Right lobe of liver (tissue), 6 donors: ENCODE data around the gene CHIT1. TPM values are rescaled to one million over a fixed set of nuclear protein-coding genes. Genes with fewer than 3 reads are reported as not detected.

ENCODE experiments used
- ATAC-seq, 4 donors: fragments of 200-7000 bp; cut with Tn5 transposase; one replicate each; pipeline ENCODE4 v1.9.1; 2020; ENCODE audit warnings: mild to moderate bottlenecking in 4 of 4, moderate library complexity in 4 of 4
- DNase-seq, 3 donors: peaks; one replicate each; pipeline ENCODE4 v3.0.0-alpha.2; 2020
- H3K27ac ChIP-seq, 3 donors: fragments of 200-600 bp; one replicate each; pipeline ENCODE4 v1.8.0; 2022
- H3K27me3 ChIP-seq, 2 donors: fragments of 200-600 bp; one replicate each; pipeline ENCODE4 v1.8.0; 2022
- H3K36me3 ChIP-seq, 4 donors: fragments of 200-600 bp; sonication (generic) in 1 of 4; one replicate each; pipeline versions ENCODE4 v1.5.1 to v1.8.0; 2017 to 2022; ENCODE audit warnings: control low read depth in 1 of 4
- H3K4me1 ChIP-seq, 4 donors: fragments of 200-600 bp; sonication (generic) in 1 of 4; one replicate each; pipeline versions ENCODE4 v1.5.1 to v1.8.0; 2017 to 2022; ENCODE audit warnings: control low read depth in 1 of 4
- H3K4me3 ChIP-seq, 3 donors: fragments of 200-600 bp; one replicate each; pipeline ENCODE4 v1.8.0; 2022
- H3K9me3 ChIP-seq, 4 donors: fragments of 200-600 bp; sonication (generic) in 1 of 4; one replicate each; pipeline versions ENCODE4 v1.5.1 to v1.8.0; 2017 to 2022; ENCODE audit warnings: control low read depth in 1 of 4
- POLR2A ChIP-seq: fragments of 450-650 bp; IDR thresholded peaks from one replicate; pipeline ENCODE4 v1.6.1; 2017; ENCODE audit warnings: antibody characterized with exemption, mild to moderate bottlenecking
- WGBS: methylation state at CpG from one replicate; pipeline ENCODE4 v1.1.6; 2018; ENCODE audit warnings: low coverage, low lambda C conversion rate; ENCODE audit not compliant: insufficient coverage; ENCODE audit errors: missing lambda C conversion rate; 5-methylcytosine and 5-hydroxymethylcytosine counted together
- intact Hi-C, 2 donors: fragments of 100-400 bp; cut with DNase I; formaldehyde crosslinking; loops; one replicate each; pipeline versions ENCODE4 v1.11.2 to v1.14.1; 2022
- total RNA-seq, 6 experiments: library from RNA; depleted of rRNA in 2 of 6; stranded (reverse); fragments of >200 nt in 2 of 6; fragmentation: NEBNext Ultra II Directional in 3 of 6; extraction: Animal tissue kit (Norgen Biotek cat#: 25700) in 3 of 6; gene quantifications; one replicate each; pipeline versions ENCODE4 v1.1.0 to v1.2.4, GENCODE V29; 2016 to 2023
- TF ChIP-seq, protein P1 (sequence below), 4 donors: fragments of 200-600 bp in 3 of 4; fragments of 450-650 bp in 1 of 4; IDR thresholded peaks; one replicate each; pipeline versions ENCODE4 v1.5.1 to v1.8.0; 2016 to 2022; ENCODE audit warnings: antibody characterized with exemption in 4 of 4, mild to moderate bottlenecking in 2 of 4
- donor health status: DM: no; HTN: yes; CAD: no.
- donor health status: DM: no; HTN: no; CAD: no.
- donor health status: DM: no; HTN: no; CAD: no.
- donor health status: DM: no; HTN: yes; CAD: no.
- donor health status: DM: no; HTN: yes; CAD: no.

Gene CHIT1
- total RNA-seq, 6 experiments from 2014 or later = 0.46 to 0.61 (median 0.46) TPM; not detected in 3

DNA sequence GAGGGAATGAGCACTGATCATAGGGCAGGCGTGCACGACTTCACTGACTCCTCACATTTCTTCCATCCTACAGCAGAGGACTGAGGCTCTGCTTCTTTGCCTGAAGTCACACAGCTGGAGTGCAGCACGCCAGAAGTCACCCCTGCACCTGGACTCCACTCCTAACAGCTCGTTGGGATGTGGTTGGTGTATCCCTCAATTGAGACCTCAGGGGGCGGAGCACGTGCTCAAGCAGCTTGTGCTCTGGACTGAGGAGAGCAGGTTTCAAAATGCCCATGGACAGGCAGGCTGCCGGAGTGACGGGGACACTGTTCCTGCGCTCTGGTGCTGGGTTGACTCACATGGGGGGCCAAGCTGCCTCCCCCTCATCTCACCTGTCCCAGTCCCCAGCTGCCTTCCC is 13.9 kb downstream of the CHIT1 start:
- no peak overlapping the region for H3K4me3 ChIP-seq
- 58% methylated on average over 4 of the region's 9 CpGs for WGBS
- peaks cover 0 to 6% (median 2%) of the 10 kb centered on the region in 4 donors for H3K4me1 ChIP-seq
- DNase-seq (no peak), ATAC-seq (peak in 1 of 4 donors; percentile 5)
- TF ChIP-seq POLR2A = no peak
- TF ChIP-seq, protein P1, sequence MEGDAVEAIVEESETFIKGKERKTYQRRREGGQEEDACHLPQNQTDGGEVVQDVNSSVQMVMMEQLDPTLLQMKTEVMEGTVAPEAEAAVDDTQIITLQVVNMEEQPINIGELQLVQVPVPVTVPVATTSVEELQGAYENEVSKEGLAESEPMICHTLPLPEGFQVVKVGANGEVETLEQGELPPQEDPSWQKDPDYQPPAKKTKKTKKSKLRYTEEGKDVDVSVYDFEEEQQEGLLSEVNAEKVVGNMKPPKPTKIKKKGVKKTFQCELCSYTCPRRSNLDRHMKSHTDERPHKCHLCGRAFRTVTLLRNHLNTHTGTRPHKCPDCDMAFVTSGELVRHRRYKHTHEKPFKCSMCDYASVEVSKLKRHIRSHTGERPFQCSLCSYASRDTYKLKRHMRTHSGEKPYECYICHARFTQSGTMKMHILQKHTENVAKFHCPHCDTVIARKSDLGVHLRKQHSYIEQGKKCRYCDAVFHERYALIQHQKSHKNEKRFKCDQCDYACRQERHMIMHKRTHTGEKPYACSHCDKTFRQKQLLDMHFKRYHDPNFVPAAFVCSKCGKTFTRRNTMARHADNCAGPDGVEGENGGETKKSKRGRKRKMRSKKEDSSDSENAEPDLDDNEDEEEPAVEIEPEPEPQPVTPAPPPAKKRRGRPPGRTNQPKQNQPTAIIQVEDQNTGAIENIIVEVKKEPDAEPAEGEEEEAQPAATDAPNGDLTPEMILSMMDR (IDR thresholded peaks at IDR 0.05) = no peak
- no peak overlapping the region for H3K27ac ChIP-seq
- H3K27me3 ChIP-seq = no peaks in the 10 kb centered on the region
- intact Hi-C loops = loop anchor here (5.0 kb wide), 4 partner anchors 48 to 178 kb away; no protein-coding TSS in a partner anchor
- H3K9me3 ChIP-seq = no peaks in the 10 kb centered on the region
- H3K36me3 ChIP-seq = no peaks in the 10 kb centered on the region

DNA sequence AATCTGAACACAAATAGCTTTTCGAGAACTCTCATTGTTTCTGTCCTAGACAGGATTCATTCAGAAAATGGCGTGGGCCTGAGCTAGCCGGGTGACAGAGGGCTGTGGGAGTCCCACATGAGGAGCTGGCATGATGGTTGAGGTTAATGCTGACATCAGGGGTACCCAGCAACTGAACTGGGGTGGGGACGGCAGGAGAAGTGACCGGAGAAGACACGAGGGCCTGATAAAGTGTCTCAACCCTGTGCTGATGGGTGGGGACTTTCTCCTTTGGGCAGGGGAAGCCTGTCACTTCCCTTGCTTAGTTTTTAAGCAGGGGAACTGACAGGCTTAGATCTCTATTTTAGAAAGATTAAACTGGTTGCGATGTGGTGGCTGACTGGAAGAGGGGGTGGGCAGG is 14.6 kb downstream of the CHIT1 start:
- WGBS = 64% methylated on average over 7 of the region's 7 CpGs
- Histone ChIP-seq H3K27me3 (no peaks in the 10 kb centered on the region), H3K4me1 (peaks cover 0 to 6% (median 2%) of the 10 kb centered on the region in 4 donors), H3K27ac (no peak overlapping the region), H3K9me3 (no peaks in the 10 kb centered on the region), H3K36me3 (no peaks in the 10 kb centered on the region), H3K4me3 (no peak overlapping the region)
- intact Hi-C loops = loop anchor here (5.0 kb wide), 4 partner anchors 48 to 178 kb away; no protein-coding TSS in a partner anchor
- DNase-seq (no peak), ATAC-seq (peak in 1 of 4 donors; percentile 29)
- TF ChIP-seq, protein P1 (IDR thresholded peaks at IDR 0.05) = no peak
- no peak for TF ChIP-seq POLR2A

DNA sequence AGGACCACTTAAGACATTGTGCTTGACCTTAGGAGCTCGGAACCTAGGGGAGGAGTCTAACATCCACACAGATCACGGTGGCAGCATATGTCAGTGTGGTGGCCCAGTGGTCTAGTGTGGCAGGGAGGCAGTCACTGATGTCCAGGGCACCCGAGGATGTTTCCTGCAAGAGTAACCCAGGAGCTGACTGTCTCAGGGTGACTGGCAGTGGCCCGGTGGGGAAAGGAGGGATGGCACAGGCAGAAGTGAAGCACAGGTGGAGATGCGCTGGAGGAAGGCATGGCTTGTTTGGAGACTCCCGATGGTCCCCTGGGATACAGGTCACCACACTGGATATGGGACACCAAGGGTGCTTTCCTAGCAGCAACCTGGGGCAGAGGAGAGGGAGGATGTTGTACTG is 16.3 kb downstream of the CHIT1 start:
- peak in 1 of 3 donors; percentile 36 for DNase-seq
- H3K27me3 ChIP-seq = no peaks in the 10 kb centered on the region
- H3K27ac ChIP-seq = no peak overlapping the region
- ATAC-seq = no peak
- intact Hi-C loops = no loop called here
- H3K36me3 ChIP-seq = no peaks in the 10 kb centered on the region
- WGBS = 52% methylated on average over 3 of the region's 6 CpGs
- TF ChIP-seq, protein P1 (IDR thresholded peaks at IDR 0.05) = no peak
- no peak for TF ChIP-seq POLR2A
- H3K4me3 ChIP-seq = no peak overlapping the region
- no peaks in the 10 kb centered on the region for H3K9me3 ChIP-seq
- peaks cover 0 to 6% (median 2%) of the 10 kb centered on the region in 4 donors for H3K4me1 ChIP-seq

DNA sequence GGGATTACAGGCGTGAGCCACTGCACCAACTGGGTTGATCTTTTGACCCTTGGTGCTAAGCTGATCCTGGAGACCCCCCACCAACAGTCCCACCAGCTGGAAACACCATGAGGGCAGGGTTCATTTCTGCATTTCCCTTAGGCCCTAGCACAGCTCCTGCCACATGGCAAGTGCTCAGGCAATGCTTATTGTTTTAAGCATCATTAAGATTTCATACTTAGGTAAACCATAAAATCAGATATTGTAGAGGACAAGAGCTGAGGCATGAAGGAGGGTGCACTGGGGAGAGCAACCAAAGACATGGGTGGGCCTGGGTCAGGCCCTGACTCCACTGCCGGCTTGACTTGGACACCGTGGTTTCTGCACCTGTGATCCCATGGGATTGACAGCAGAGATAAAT is 17.7 kb downstream of the CHIT1 start:
- Histone ChIP-seq H3K27me3 (no peaks in the 10 kb centered on the region), H3K27ac (no peak overlapping the region), H3K4me3 (no peak overlapping the region), H3K9me3 (no peaks in the 10 kb centered on the region), H3K4me1 (peaks cover 0 to 6% (median 2%) of the 10 kb centered on the region in 4 donors), H3K36me3 (no peaks in the 10 kb centered on the region)
- WGBS = no CpG with 5 or more reads among the region's 3 CpGs
- ATAC-seq (no peak), DNase-seq (no peak)
- TF ChIP-seq, protein P1 (IDR thresholded peaks at IDR 0.05) = no peak
- no peak for TF ChIP-seq POLR2A
- intact Hi-C loops = no loop called here

DNA sequence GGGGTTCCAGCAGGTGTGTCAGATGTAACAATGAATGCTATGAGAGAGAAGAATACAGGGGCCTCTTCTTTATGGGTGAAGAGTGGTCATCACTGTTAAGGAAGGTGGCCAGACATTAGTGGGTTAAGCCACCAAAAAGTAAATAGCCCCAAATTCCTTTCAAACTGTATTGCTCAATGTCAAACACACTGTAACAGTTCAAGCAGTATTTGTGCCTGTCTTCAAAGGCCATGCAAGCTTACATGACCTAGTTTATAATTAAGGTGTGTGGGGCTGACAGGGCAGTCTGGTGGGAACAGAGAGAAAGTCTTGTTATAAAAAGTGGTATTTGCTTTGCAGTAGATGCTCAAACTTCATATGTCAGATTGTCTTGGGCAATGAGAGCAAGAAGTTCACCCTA is 18.5 kb downstream of the CHIT1 start:
- H3K4me3 ChIP-seq = no peak overlapping the region
- H3K9me3 ChIP-seq = no peaks in the 10 kb centered on the region
- no peak for DNase-seq
- no peak overlapping the region for H3K27ac ChIP-seq
- no peaks in the 10 kb centered on the region for H3K27me3 ChIP-seq
- ATAC-seq = peak in 3 of 4 donors; percentile 69 to 70 (median 69)
- intact Hi-C loops = no loop called here
- TF ChIP-seq, protein P1 (IDR thresholded peaks at IDR 0.05) = no peak
- no peak for TF ChIP-seq POLR2A
- H3K4me1 ChIP-seq = peaks cover 0 to 6% (median 2%) of the 10 kb centered on the region in 4 donors
- no peaks in the 10 kb centered on the region for H3K36me3 ChIP-seq
